Neural cell (in vitro differentiated cells): ENCODE results near the gene TCF20.

Source experiments
- EP300 ChIP-seq: fragments of 450-650 bp; conservative IDR thresholded peaks from 2 replicates; pipeline ENCODE4 v1.6.1; 2014; ENCODE audit warnings: antibody characterized with exemption, mild to moderate bottlenecking, moderate library complexity; ENCODE audit not compliant: poor library complexity, severe bottlenecking
- EZH2 ChIP-seq: fragments of 200-600, 300-800 bp; shearing (Covaris generic), sonication (generic); IDR thresholded peaks from 2 replicates; pipeline ENCODE4 v1.6.1; 2014; ENCODE audit warnings: antibody characterized with exemption, low read length, borderline replicate concordance, mild to moderate bottlenecking; ENCODE audit not compliant: insufficient read depth, poor library complexity, severe bottlenecking
- RAD21 ChIP-seq: fragments of 450-650 bp; conservative IDR thresholded peaks from 2 replicates; pipeline ENCODE4 v1.6.1; 2014; ENCODE audit warnings: antibody characterized with exemption, mild to moderate bottlenecking, moderate library complexity
- SMC3 ChIP-seq: fragments of 450-650 bp; conservative IDR thresholded peaks from 2 replicates; pipeline ENCODE4 v1.6.1; 2014; ENCODE audit warnings: antibody characterized with exemption, mild to moderate bottlenecking, moderate library complexity; ENCODE audit not compliant: poor library complexity
- TAF1 ChIP-seq: IDR thresholded peaks from 2 replicates; pipeline ENCODE4 v1.6.1; 2012; ENCODE audit warnings: low read depth
- TF ChIP-seq, protein P1 (sequence below): fragments of 450-650 bp; IDR thresholded peaks from 2 replicates; pipeline ENCODE4 v1.5.1; 2014; ENCODE audit warnings: antibody characterized with exemption, mild to moderate bottlenecking, moderate library complexity; ENCODE audit not compliant: poor library complexity, severe bottlenecking
- TF ChIP-seq, protein P2 (sequence below): IDR thresholded peaks from 2 replicates; pipeline ENCODE4 v1.6.1; 2012; ENCODE audit warnings: borderline replicate concordance

DNA sequence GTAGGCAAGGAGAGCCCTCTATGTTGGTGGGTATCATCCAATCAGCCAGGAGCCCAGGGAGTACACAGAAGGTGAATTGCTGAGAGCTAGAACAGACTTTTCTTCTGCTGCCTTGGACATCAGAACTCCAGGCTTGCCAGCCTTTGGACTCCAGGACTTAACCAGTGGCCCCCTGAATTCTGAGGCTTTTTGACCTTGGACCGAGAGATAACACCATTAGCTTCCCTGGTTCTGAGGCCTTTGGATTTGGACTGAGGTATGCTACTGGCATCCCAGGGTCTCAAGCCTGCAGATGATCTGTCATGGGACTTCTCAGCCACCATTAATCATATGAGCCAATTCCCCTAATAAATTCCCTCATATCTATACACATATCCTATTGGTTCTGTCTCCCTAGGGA, 21.5 kb downstream of the TCF20 start:
- TF ChIP-seq SMC3 = no peak
- TF ChIP-seq TAF1 = no peak
- TF ChIP-seq, protein P1, sequence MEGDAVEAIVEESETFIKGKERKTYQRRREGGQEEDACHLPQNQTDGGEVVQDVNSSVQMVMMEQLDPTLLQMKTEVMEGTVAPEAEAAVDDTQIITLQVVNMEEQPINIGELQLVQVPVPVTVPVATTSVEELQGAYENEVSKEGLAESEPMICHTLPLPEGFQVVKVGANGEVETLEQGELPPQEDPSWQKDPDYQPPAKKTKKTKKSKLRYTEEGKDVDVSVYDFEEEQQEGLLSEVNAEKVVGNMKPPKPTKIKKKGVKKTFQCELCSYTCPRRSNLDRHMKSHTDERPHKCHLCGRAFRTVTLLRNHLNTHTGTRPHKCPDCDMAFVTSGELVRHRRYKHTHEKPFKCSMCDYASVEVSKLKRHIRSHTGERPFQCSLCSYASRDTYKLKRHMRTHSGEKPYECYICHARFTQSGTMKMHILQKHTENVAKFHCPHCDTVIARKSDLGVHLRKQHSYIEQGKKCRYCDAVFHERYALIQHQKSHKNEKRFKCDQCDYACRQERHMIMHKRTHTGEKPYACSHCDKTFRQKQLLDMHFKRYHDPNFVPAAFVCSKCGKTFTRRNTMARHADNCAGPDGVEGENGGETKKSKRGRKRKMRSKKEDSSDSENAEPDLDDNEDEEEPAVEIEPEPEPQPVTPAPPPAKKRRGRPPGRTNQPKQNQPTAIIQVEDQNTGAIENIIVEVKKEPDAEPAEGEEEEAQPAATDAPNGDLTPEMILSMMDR = no peak
- no peak for TF ChIP-seq EZH2
- no peak for TF ChIP-seq EP300
- TF ChIP-seq, protein P2, sequence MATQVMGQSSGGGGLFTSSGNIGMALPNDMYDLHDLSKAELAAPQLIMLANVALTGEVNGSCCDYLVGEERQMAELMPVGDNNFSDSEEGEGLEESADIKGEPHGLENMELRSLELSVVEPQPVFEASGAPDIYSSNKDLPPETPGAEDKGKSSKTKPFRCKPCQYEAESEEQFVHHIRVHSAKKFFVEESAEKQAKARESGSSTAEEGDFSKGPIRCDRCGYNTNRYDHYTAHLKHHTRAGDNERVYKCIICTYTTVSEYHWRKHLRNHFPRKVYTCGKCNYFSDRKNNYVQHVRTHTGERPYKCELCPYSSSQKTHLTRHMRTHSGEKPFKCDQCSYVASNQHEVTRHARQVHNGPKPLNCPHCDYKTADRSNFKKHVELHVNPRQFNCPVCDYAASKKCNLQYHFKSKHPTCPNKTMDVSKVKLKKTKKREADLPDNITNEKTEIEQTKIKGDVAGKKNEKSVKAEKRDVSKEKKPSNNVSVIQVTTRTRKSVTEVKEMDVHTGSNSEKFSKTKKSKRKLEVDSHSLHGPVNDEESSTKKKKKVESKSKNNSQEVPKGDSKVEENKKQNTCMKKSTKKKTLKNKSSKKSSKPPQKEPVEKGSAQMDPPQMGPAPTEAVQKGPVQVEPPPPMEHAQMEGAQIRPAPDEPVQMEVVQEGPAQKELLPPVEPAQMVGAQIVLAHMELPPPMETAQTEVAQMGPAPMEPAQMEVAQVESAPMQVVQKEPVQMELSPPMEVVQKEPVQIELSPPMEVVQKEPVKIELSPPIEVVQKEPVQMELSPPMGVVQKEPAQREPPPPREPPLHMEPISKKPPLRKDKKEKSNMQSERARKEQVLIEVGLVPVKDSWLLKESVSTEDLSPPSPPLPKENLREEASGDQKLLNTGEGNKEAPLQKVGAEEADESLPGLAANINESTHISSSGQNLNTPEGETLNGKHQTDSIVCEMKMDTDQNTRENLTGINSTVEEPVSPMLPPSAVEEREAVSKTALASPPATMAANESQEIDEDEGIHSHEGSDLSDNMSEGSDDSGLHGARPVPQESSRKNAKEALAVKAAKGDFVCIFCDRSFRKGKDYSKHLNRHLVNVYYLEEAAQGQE = no peak
- TF ChIP-seq RAD21 = no peak
